OCI-LY7 (cell line): Measurements from ENCODE around the gene JAG2. TPM values are rescaled to one million over a fixed set of nuclear protein-coding genes. Genes with fewer than 3 reads are reported as not detected.

Experiments
- BruUV-seq: library from RNA; stranded (reverse); fragments of 400-500 nt; replicated peaks from 2 replicates; lab custom pipeline; 2021; lab: Mats Ljungman, UMichigan
- CTCF ChIA-PET: fragments of 300-600 bp; sonication (Branson Sonifier 250); formaldehyde crosslinking; loops from one replicate; lab custom pipeline; 2022; ENCODE audit warnings: antibody characterized with exemption; ENCODE audit not compliant: unreplicated experiment; lab: Charles Lee
- POLR2A ChIA-PET: fragments of 300-600 bp; sonication (Branson Sonifier 250); formaldehyde crosslinking; loops from one replicate; lab custom pipeline; 2022; ENCODE audit warnings: antibody characterized with exemption; lab: Charles Lee
- DNase-seq: peaks from one replicate; pipeline ENCODE4 v3.0.0-alpha.2; 2015; ENCODE audit warnings: low spot score
- H2AFZ ChIP-seq: fragments of 200-600 bp; sonication (generic), shearing (Covaris generic); 2 replicates; pipeline ENCODE4 v1.6.1; 2014; ENCODE audit warnings: mild to moderate bottlenecking, antibody characterized with exemption, low read length, moderate library complexity
- H3K27ac ChIP-seq: fragments of 200-600 bp; sonication (generic); 2 replicates; pipeline ENCODE4 v1.5.1; 2014; ENCODE audit warnings: mixed run types, low read depth, mild to moderate bottlenecking, moderate library complexity, low read length, inconsistent platforms; ENCODE audit not compliant: poor library complexity, severe bottlenecking
- H3K36me3 ChIP-seq: fragments of 200-600 bp; sonication (generic); 2 replicates; pipeline ENCODE4 v1.6.1; 2014; ENCODE audit warnings: mild to moderate bottlenecking, antibody characterized with exemption, low read length, moderate library complexity, mixed read lengths; ENCODE audit not compliant: insufficient read depth
- H3K4me1 ChIP-seq: fragments of 200-600 bp; sonication (generic); 2 replicates; pipeline ENCODE4 v1.5.1; 2014; ENCODE audit warnings: mild to moderate bottlenecking, low read length; ENCODE audit not compliant: insufficient read depth, poor library complexity, severe bottlenecking
- H3K4me2 ChIP-seq: fragments of 200-600 bp; sonication (generic); 2 replicates; pipeline ENCODE4 v1.6.1; 2014; ENCODE audit warnings: mild to moderate bottlenecking, low read length
- H3K4me3 ChIP-seq: fragments of 200-600 bp; sonication (generic); 2 replicates; pipeline ENCODE4 v1.5.1; 2014; ENCODE audit warnings: mild to moderate bottlenecking, low read depth, low read length; ENCODE audit not compliant: poor library complexity, severe bottlenecking
- H3K79me2 ChIP-seq: fragments of 200-600 bp; sonication (generic); 2 replicates; pipeline ENCODE4 v1.6.1; 2016; ENCODE audit warnings: low read depth, mild to moderate bottlenecking, low read length, moderate library complexity, mixed read lengths; ENCODE audit not compliant: insufficient read depth
- H3K9me2 ChIP-seq: fragments of 200-600 bp; sonication (generic); 2 replicates; pipeline ENCODE4 v1.6.1; 2016; ENCODE audit warnings: mild to moderate bottlenecking, low read length, mixed read lengths; ENCODE audit not compliant: insufficient read depth
- H3K9me3 ChIP-seq: fragments of 200-600 bp; sonication (generic); 2 replicates; pipeline ENCODE4 v1.6.1; 2014; ENCODE audit warnings: mild to moderate bottlenecking, mixed run types, low read length, mixed read lengths
- H4K20me1 ChIP-seq: fragments of 200-600 bp; sonication (generic); 2 replicates; pipeline ENCODE4 v1.6.1; 2014; ENCODE audit warnings: mild to moderate bottlenecking, antibody characterized with exemption, low read length, moderate library complexity, mixed read lengths; ENCODE audit not compliant: insufficient read depth
- CTCF ChIP-seq: fragments of 200-600 bp; sonication (generic); conservative IDR thresholded peaks from 2 replicates; pipeline ENCODE4 v1.5.1; 2014; ENCODE audit warnings: mild to moderate bottlenecking, antibody characterized with exemption, low read length, moderate library complexity, mixed read lengths
- EZH2phosphoT487 ChIP-seq: fragments of 200-600 bp; sonication (generic); IDR thresholded peaks from 2 replicates; pipeline ENCODE4 v1.6.1; 2018; ENCODE audit warnings: low read depth, borderline replicate concordance, mild to moderate bottlenecking, mixed run types, antibody characterized with exemption, low read length, moderate library complexity, mixed read lengths
- intact Hi-C: fragments of 100-400 bp; cut with micrococcal nuclease; formaldehyde crosslinking; loops from one replicate; pipeline ENCODE4 v1.10.0; 2022; ENCODE audit not compliant: unreplicated experiment
- total RNA-seq, 2 experiments: library from RNA; depleted of rRNA in 1 of 2; stranded (reverse); fragments of >200 nt in 1 of 2; shearing (Covaris generic) in 1 of 2; gene quantifications; 2 replicates each; pipeline ENCODE4 v1.2.3, GENCODE V29; 2014 to 2022

JAG2 gene
- total RNA-seq, 2 experiments from 2014 or later: 5.0 to 6.0 TPM

GRCh38 chr14:105147671-105148603, 20.6 kb downstream of the JAG2 start:
- H3K9me2 ChIP-seq: no peaks in the 10 kb centered on the region
- H3K9me3 ChIP-seq: no peaks in the 10 kb centered on the region
- CTCF ChIA-PET: no interaction called here
- no peak overlapping the region for H3K27ac ChIP-seq
- no peaks in the 10 kb centered on the region for H3K79me2 ChIP-seq
- no peak overlapping the region for H3K4me2 ChIP-seq
- DNase-seq: no peak
- no peaks in the 10 kb centered on the region for H3K4me1 ChIP-seq
- TF ChIP-seq CTCF: no peak
- TF ChIP-seq EZH2phosphoT487: no peak
- intact Hi-C loops: no loop called here
- POLR2A ChIA-PET: no interaction called here
- H2AFZ ChIP-seq: no peak overlapping the region
- no TSS peak for BruUV-seq
- H3K36me3 ChIP-seq: no peaks in the 10 kb centered on the region
- H3K4me3 ChIP-seq: no peak overlapping the region
- H4K20me1 ChIP-seq: no peaks in the 10 kb centered on the region

- Histone ChIP-seq H3K27ac (no peak overlapping the region), H3K36me3 (no peaks in the 10 kb centered on the region), H3K4me1 (no peaks in the 10 kb centered on the region), H3K9me2 (no peaks in the 10 kb centered on the region), H4K20me1 (no peaks in the 10 kb centered on the region), H3K79me2 (no peaks in the 10 kb centered on the region), H3K9me3 (no peaks in the 10 kb centered on the region), H2AFZ (no peak overlapping the region), H3K4me2 (no peak overlapping the region), H3K4me3 (no peak overlapping the region)
- no peak for DNase-seq
- CTCF ChIA-PET: no interaction called here
- POLR2A ChIA-PET: no interaction called here
- intact Hi-C loops: no loop called here
- no TSS peak for BruUV-seq
- TF ChIP-seq EZH2phosphoT487 (no peak), CTCF (no peak)
These were observed 21.5 kb downstream of the JAG2 start for GRCh38 chr14:105146976-105147635.
